ENCODE results near the gene RBMXL3.
"Not testable (repeated sequence)": the region's sequence is repeated elsewhere in the genome, so short reads cannot be mapped to it uniquely, and the experiment has no call there.

The RBMXL3 gene

DNA sequence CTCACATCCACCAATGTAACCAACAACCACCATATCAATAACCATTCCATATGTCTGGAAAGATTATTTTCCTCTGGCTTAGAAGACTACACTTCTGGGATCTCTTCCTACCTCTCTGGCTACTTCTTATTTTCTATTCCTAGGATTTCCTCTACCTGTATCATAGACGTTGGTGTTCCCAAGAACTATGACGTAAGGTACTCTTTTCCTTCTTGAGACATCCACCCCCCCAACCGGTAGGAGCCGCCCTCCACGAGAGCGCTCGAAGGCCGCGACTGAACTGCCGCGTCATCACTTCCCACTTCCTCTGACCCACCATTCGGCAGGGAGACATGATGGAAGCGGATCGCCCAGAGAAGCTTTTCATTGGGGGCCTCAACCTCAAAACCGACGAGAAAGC lies at the start of gene RBMXL3:
TSS of gene RBMXL3 (plus strand) at position 301 of the 400 bp plus-strand sequence. CDS start at position 333, 32 bp downstream.
- DNase-seq (ENCODE audit: low spot score), result no peak

DNA sequence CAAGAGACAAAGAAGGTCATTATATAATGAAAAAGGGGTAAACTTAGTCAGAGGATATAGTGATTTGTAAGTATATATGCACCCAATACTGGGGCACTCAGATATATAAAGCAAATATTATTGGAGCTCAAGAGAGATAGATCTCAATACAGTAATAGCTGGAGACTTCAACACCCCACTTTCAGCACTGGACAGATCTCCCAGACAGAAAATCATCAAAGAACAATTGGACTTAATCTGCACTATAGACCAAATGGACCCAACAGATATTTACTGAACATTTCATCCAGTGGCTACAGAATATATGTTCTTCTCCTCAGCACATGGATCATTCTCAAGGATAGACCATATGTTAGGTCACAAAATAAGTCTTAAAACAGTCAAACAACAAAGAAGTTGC lies 47.2 kb upstream of the RBMXL3 start:
- DNase-seq (ENCODE audit: low spot score), result no peak

DNA sequence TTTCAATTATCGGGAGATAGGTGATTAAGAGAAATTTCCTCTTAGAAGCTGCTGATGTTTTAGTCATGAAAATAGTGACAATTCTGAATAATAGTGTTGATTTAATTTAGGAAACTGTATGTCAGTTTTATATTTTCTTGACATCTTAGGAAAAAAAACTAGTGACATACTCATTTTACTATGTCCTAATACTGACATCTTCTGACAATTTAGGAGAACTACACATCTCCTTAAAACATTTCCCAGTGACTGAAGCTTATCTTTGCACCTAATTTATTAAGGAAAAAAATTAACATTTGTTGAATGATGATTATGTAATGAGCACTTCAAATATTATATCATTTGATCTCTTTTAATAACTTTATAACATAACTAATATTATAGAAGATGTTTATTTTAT lies 42.0 kb upstream of the RBMXL3 start:
- DNase-seq (ENCODE audit: low spot score), result peak; percentile 4

- no peak for DNase-seq (ENCODE audit: low spot score)
Observed at GRCh38 chrX:115173181-115173580, 16.0 kb upstream of the RBMXL3 start.

DNA sequence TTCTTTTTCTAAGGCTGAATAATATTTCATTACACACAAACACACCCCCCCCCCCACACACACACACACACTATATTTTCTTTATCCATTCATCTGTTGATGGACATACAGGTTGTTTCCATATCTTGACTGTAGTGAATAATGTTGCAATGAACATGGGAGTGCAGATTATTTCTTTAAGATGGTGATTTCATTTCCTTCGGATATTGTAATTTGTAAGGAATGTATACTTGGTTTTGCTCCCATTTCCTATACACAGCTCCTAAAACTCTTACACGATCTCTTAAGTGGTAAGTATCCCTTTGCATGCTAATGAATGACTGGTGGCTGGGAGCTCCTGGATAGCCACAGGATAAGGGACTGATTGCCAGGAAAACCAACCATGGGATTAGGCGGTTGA lies 14.7 kb upstream of the RBMXL3 start:
- no peak for DNase-seq (ENCODE audit: low spot score)

DNA sequence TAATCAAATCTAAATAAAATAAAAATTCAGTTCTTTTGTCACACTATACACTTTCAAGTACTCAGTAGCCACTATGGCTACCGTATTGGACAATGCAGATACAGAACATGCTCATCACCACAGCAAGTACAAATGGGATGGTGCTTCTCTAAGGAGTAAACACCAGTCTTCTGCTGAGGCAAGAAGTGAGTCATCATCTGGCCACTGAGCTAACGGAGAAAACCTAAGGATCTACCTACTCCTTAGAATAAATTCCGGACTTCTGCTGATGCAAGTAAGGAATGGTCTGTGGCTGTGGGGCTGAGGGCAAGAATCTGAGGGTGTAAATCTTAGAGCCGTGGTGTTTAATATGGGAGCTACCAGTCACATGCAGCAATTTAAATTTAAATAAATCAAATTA lies 11.3 kb upstream of the RBMXL3 start:
- no peak for DNase-seq (ENCODE audit: low spot score)

- no peak for DNase-seq (ENCODE audit: low spot score)
Observed at GRCh38 chrX:115178473-115178872, 10.7 kb upstream of the RBMXL3 start.

DNA sequence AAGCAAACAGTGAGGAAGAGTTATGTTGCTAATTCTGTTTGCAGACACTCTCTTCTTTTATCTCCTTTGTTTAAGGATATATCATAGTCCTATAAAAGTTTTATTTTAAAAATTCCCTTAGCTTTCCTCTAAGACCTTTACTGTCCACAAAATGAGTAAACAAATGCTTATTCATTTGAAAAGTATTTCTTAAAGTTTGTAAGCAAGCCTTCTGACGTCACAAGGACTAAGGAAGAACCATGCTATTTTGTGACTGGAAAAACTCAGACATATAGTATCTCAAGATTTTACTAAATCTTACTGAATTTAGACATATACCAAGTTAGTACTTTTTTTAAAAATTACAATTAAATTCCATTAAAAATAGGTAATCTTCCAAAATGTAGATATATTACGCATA lies 5.2 kb upstream of the RBMXL3 start:
- DNase-seq (ENCODE audit: low spot score), result no peak

DNA sequence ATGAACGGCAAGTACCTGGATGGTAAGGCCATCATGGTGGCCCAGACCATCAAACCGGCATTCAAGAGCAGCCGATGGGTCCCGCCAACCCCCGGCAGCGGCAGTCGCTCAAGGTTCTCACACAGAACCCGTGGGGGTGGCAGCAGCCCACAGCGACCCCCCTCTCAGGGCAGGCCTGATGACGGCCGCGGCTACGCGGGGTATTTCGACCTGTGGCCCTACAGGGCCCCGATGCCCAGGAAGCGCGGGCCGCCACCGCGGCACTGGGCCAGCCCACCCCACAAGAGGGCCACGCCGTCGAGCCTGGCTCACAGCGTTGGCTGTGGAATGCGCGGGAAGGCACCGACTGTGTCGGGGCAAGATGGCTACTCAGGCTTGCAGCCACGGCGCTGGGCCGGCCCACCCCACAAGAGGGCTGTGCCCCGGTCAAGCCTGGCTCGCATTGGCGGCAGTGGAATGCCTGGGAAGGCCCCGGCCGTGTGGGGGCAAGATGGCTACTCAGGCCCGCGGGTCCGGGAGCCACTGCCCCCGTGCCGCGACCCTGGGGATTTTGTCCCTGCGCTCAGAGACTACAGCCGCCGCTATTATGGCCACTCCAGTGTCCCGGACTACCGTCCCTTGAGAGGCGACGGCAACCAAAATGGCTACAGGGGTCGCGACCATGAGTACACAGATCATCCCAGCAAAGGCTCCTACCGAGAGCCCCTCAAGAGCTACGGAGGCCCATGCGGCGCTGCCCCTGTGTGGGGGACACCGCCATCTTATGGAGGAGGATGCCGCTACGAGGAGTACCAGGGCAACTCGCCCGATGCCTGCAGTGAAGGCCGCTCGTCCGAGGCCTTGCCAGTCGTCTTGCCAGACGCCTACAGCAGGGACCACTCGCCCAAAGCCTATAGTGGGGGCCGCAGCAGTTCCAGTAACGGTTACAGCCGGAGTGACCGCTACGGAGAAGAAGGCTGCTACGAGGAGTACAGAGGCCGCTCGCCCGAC lies 731 bp downstream of the RBMXL3 start:
- DNase-seq (ENCODE audit: low spot score), result no peak

- no peak for DNase-seq (ENCODE audit: low spot score)
Observed at GRCh38 chrX:115190636-115191489, 1.7 kb downstream of the RBMXL3 start.

- no peak for DNase-seq (ENCODE audit: low spot score)
Observed at GRCh38 chrX:115191490-115192243, 2.5 kb downstream of the RBMXL3 start.

- DNase-seq (ENCODE audit: low spot score), result no peak
Observed at GRCh38 chrX:115192244-115192700, 3.1 kb downstream of the RBMXL3 start.

- DNase-seq (ENCODE audit: low spot score), result no peak
Observed at GRCh38 chrX:115204040-115204439, 14.8 kb downstream of the RBMXL3 start.

- DNase-seq (ENCODE audit: low spot score), result not testable (repeated sequence)
Observed at GRCh38 chrX:115209547-115209946, 20.3 kb downstream of the RBMXL3 start.

GRCh38 chrX:115214151-115214550 lies 24.9 kb downstream of the RBMXL3 start:
- DNase-seq (ENCODE audit: low spot score), result no peak

DNA sequence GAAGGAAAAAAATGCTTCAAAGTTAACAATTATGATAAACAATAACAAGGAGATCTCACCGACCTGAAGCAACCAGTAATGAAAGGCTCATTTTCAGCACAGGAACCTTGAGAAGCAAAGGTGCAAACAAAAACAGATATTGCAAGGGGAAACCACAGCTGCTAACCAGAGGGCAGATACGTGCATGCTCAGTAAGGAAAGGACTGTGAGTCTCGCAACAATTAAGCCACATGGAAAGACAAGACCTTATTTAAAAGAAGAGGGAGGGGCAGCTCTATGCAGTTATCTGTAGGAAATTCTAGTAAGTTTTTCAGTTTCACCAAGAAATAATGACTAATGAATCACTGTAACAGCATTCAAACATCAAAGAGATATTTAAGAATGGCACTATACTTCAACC lies 25.4 kb downstream of the RBMXL3 start:
- DNase-seq (ENCODE audit: low spot score), result no peak

- not testable (repeated sequence) for DNase-seq (ENCODE audit: low spot score)
Observed at GRCh38 chrX:115217346-115217745, 28.1 kb downstream of the RBMXL3 start.

- DNase-seq (ENCODE audit: low spot score), result no peak
Observed at GRCh38 chrX:115226929-115227328, 37.7 kb downstream of the RBMXL3 start.

DNA sequence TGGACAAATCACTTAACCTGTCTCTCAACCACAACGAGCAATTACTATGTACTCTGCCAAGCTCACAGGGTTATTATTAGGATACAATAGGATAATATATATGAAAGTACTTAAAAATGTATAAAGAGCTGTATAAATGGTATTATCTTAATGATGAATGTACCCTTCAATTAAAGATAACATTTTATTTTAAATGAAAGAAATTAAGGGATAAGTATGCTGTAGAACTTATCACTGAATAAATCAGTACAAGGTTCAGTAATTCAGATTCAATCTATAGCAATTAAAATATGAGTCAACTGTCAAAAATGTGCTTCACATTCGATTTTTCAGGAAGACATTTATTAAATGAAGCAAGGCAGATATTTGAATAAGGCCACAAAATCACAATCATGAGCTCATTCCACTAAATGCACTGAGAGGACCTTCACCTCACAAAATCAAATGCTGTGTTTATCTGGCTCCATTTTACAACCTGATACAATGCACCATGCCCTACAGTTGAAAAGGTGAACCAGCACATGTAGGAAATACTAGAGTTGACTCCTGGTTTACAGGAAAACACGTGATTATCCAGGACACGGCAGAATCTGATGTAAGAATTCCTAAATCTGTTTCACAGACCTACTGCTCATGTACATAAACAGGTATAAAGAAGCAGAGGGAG lies 40.3 kb downstream of the RBMXL3 start:
- DNase-seq (ENCODE audit: low spot score), result no peak

DNA sequence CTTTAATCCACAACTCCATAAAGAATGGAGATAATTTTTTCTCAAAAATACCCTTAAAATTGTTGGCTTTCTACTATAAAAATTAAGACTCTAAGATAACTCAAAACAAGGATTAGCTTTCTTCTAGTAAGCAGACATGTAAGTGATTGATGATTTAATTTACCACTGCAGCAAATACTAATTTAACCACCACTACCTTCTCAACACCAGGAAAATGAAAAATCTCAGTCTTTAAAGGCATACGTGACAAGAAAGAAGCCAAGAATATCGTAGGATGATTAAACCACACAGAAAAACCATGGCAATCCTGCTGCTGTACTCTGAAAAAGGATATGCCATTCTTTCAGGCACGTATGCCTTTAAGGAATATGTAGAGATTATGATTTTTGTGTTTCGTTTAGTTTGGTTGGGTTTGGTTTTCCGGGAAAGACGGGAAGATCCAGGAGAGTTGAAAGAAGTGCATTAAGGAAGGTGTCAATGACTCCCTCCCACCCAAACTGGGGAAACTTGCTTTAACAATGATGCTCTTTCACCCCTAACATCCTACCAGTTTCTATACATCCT lies 43.8 kb downstream of the RBMXL3 start:
- DNase-seq (ENCODE audit: low spot score), result no peak

Measured in LoVo (cell line).